Activated CD4-positive, alpha-beta T cell treated with anti-CD3 and anti-CD28 coated beads for 24 hours (primary cell): Measurements from ENCODE around the gene GSAP.

ENCODE experiments used
- DNase-seq, 2 donors: peaks; one replicate each; pipeline ENCODE4 v3.0.0-alpha.2; 2020; ENCODE audit warnings: low read depth in 2 of 2

GSAP gene

DNA sequence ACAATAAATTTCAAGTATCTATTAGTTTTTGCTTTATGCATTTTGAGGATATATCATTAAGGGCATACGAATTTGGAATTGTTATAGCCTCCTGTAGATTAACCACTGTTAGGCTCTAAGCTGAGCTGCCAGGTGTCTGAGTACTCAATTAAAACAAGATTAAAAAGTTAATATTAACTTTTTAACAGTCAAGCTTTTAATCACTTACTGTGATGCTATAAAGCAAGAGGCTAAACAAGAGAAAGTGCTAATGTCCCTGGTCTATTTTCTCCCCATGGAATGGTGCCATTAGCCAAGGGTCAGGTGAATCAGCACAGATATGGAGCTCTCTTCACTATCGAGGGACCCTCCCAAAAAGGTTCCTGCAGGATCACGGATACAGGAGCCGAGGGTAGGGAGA is 9.7 kb downstream of the GSAP start:
- no peak for DNase-seq

DNA sequence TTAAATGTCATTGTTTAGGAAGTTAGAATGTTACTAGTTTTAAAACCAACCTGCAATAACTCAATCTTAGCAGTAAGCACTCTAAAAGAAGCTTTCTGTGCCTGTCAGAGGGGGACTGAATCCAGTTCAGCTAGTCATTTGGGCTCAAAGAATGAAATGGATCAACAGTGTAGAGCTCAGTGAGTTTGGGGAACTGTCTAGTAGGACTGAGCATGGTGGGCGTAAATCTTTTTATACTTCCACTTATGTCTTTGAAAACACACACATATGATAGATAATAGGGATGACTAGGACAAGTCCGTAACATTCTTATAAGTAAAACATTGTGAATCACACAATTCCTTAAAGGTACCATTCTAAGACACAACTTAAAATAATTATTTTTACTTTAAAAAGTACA is 11.5 kb downstream of the GSAP start:
- DNase-seq: no peak

DNA sequence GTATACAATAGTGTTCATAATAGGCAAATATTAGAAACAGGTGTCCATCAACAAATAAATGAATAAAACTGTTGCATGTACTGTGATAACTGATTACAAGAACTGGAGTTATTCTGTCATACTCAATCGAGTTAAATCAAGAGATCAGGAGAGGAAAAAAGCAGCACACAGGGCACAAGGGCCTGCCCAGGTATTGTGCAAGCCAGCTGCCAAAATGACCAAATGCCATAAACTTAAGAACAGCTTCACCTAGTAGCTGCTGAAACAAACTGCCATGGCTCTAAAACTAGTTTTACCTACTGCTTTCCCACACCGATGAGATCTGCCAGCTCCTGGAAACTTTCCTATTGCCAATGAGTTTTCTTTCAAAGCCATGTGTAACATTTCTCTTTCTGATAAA is 12.2 kb downstream of the GSAP start:
- DNase-seq: no peak

DNA sequence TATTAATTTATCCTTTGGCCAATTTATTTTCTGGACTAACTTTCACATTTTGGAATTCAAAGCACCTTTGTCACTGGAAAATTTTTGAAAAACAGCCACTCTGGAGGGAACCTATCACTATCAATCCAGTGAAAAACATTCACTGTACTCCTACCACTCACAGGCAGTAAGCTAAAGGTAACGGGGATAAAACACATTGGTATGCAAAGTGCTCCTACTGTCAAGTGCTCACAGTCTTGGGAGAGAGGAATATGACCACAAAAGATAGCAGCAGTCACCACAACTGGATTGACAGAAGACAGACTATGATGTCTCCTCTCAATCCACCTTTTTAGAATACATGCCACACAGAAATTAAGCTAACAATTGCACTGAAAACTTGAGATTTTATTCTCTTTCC is 13.3 kb downstream of the GSAP start:
- DNase-seq: no peak

DNA sequence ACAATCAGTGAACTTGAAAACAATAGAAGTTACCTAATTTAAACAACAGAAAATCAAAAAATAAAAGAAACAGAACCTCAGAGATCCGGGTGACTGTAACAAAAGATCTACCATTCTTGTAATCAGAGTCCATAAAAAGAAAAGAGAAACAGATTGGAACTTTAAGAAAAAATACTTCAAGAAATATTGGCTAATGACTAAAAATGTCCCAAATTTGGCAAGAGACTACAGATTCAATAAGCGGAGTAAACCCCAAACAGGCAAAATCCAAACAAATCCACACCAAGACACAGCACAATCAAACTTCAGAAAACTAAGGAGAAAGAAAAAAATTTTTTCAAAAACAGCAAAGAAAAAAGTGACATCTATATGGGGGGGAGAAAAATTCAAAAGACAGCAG is 15.1 kb downstream of the GSAP start:
- DNase-seq: no peak

DNA sequence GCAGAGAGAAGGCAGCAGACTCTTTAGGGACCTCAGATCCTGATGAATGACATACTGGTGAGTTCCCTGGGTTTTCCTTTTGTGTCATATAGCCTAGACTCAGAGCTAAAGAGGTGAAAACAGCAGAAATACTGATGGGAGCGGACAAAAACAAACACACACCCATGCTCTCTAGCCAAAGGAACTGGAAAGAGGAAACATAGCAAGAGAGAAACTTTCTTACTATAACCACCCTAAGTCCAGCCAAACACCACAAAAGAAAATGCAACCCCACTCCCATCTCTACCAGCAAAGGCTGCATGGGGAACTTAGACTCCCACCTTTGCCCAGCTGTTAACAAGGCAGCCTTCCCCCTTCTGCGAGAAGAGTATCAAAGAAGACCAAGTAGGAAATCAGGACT is 16.3 kb downstream of the GSAP start:
- DNase-seq: no peak

DNA sequence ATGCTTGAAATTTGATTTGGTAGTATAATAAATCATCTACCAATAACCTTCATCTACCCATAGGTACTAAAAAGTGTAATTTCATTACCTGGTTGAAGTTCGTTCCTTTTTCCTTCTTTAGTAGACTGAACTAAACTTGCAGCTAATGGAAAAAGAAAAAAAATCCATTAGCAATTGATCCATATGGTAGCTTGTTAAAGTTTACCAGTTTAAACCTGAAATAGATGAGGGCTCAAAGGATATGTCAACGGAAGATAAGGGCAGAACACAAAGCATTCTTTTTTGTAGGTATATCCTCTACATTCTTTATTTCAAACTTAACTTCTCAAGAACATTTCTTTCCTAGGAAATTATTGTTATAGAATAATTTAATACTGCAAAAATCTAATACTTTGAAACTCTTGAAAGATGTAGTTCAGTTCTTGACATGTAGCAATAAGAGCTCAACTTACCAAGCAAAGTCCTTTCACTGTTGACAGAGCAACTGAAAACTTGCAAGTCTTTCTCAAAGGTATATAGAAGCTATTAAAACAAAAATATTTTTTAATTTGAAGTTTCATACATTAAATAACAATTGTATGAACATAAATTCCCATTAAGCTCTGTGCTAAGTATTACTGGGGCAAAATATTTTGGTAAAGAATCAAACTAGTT is 19.1 kb downstream of the GSAP start:
- no peak for DNase-seq

DNA sequence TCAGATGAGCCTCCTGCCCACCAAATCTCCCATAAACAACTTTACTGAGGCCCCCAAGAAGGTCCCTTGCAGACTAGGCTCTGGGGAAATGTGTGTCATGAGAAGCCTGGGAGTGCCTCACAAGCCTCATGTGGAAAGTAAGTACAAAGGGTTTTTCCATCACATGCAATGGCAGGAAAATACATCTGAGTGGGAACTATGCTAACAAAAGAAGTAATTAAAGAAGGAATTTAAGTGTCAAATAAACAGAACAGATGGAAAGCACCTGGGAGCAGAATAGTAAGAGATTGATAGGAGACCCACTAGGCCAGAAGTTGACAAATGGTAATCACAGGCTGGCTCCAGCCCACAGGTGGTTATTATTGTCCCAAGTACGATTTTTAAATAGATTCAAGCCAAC is 20.5 kb downstream of the GSAP start:
- no peak for DNase-seq

DNA sequence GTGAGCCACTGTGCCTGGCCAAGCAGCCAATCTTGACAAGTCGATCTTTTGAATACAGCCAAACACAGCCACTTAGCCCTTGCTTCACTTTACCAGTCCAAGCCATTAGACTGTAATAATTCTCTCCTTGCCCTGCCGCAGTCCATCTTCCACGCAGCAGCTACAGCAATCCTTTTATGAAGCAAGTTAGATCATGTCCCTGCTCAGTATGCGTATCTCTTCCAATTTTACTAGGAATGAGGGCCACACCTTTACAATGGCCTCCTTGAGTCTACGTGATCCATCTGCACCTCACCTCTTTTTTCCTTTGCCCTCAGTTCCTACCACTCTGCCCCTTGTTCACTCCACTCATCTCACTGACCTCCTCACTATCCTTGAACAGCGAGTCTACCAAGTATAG is 22.2 kb downstream of the GSAP start:
- DNase-seq: no peak

DNA sequence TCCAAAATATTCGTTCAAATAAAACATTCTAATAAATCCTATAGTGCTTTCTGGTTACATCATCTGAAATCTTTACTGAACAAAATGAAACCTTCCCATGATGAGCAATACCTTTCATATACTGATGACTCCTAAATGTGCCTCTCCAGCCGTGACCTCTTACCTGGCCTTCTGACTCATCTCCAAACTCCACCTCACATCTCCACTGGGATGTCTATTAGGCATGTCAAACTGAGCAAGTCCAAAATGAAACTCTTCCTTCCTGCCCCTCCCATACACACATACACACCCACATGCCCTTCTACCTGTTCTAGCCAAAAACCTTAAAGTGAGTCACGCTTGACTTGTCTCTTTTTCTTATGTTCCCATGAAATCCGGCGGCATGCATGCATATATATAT is 22.9 kb downstream of the GSAP start:
- peak; percentile 28 to 40 for DNase-seq

DNA sequence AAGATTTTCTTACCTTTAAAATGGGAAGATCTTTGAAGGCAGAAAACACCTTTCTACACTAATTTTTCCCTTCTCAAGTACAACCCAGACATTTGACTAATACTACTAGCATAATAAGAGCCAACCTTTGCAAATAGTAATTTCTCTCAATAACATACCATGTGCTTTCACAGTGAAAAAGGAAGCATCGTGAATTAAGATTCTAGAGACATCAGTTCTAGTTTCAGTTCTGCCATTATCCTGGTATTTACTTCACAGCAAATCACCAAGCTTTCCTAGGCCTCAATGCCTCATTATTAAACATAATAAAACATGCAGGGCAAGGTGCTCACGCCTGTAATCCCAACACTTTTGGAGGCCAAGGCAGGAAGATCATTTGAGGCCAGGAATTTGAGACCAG is 24.9 kb downstream of the GSAP start:
- DNase-seq: no peak

DNA sequence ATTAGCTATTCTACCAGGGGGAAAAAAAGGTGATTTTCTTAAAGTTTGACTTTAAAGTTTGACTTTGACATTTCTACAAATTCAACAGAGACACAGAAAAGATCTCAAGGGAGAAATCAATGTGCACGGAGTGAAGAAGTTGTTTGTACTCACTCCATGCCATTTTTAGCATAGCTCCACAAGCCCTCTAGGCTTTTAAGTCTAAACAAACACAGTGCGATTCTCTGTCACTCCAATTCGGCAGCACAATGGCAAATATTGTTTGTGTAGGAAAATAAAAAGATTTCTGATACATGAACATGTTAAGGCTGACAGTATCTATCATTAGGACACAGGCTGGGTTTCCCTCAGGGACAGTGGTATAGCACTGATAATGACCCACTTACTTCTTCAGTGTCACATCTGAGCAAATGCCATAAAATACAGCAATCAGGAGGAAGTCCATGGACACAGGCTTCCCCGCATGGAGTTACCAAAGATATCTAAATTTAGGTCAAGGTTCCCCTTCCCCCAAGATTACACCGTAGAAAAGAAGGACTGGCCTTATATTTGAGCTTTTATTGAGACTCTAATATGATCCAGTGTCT is 28.0 kb downstream of the GSAP start:
- DNase-seq: no peak

DNA sequence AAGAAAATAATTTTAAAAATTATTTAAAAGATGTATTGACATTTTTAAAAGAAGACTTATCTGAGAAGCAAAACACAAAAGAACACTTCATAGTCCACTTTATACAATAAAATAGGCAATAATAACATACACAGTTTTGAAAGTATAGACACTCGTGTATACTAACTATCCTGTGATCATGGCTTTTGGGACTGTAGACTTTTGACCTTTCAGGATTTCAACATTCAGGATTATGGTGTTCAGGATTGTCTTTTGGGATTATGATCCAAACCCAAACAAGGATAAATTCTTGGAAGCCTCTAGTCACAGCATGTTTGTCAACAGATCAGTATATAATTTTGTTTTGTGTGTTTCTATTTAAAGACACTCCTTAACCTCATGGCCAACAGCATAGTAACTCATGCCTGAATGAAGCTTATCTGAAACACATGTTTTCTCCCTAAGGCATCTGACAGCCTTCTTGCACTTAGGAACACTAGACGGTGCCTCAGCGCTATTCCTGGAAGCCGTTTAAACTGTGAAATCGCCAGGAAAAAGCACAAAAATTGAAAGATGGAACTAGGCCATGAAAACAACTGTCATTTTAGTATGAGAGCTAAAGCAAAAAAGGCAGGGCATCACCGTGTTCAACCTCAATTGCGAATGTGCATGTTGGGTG is 29.9 kb downstream of the GSAP start:
- no peak for DNase-seq

DNA sequence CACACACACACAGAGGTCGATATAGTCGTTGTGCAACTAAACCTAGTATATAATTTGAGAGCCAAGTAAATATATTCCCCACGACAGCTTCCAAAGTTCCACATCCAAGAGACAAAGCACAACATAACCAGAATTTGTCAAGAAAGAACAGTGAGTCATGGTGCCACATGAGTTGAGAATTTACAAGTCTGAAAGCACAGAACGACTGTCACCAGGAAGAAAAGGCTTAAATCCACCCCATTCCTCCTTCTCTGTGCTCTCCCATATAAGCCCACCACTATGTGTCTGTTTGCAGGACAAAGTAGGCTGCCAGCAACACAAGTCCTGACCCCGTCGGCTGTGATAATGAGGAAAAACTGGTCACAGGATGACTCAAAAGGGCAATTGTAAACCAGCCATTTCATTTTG is 32.8 kb downstream of the GSAP start:
- no peak for DNase-seq

DNA sequence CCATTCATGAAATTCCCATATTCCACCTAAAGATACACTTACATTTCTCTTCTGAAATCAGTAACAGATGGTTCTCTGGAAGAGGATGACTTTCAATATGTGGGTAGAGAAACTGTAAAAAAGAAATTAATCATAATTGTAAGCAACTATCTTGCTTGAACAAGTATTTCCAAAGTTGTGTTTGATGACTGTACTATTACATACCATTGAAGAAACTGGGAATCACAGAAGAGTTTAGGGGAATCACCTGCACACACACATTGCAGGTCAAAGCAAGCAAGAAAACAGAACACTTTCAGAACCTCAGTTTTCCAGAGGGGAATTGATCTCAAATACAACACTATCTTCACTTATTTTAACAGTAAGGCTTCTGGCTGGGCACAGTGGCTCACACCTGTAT is 33.6 kb downstream of the GSAP start:
- DNase-seq: no peak

DNA sequence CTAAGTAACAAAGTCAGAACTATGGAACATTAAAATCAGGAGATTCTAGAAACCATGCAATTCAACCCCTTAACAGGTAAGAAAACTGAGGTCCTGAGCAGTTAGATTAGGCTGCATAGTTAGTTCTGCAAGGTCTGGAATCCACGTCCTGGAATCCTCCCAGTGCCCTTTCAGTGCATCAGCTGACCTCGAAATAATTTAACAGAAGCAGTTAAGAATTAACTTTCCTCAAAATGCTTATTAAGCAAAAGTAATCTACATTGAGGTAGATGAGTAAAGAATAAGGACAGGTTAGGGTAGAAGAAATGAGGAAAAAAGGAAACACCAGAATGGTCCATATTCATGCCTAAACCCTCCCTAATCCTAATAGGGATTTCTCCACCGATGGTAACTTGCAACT is 37.6 kb downstream of the GSAP start:
- no peak for DNase-seq

DNA sequence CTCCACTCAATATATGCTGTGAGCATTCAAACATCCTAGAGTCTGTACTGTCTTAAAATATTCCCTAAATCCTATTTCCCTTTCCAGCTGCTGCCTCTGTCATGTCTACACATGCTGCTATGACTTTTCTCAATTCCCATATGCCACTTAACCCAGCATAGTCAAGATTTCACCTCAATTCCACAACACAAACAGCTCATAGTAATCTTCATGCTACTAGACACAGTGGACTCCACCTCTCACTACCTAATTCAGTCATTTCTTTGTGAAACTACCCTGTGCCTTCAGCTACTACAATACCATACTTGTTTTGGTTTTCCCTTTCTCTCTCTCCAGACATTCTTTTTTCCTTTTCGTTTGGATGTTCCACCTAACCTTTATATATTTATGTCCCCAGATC is 45.5 kb downstream of the GSAP start:
- no peak for DNase-seq

DNA sequence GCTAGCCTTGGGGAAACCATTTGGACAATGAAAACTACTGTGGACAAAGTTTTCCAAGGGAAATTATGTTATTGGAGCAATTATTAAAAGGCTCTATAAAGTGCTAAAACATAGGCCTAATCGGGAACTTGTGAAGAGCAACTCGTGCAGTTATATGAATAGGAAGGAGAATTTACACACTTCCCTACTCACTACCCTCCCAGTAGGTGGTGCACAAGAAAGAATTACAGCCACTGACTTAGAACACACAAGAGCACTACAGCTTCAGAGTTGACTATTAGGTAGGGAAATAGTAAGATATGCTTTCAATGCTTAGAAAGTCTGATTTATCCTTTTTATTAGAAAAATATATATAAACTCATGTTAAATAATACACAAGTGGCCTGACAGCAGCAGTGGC is 47.2 kb downstream of the GSAP start:
- no peak for DNase-seq

DNA sequence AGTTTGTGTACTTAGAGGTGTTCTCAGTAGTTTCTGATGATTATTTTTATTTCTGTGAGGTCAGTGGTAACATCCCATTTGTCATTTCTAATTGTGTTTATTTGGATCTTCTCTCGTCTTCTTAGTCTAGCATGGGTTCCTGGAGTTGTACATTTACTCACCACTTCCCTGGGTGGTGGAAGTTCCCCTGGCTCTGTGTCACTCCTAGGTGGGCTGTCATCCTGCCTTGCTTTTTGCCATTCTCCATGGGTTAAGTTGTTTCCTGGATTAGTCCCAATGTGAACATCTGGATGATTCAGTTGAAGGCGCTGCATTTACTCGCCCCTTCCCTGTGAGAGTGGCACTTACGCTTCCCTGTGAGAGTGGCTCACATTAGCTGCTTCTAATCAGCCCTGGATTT is 48.2 kb downstream of the GSAP start:
- DNase-seq: no peak

DNA sequence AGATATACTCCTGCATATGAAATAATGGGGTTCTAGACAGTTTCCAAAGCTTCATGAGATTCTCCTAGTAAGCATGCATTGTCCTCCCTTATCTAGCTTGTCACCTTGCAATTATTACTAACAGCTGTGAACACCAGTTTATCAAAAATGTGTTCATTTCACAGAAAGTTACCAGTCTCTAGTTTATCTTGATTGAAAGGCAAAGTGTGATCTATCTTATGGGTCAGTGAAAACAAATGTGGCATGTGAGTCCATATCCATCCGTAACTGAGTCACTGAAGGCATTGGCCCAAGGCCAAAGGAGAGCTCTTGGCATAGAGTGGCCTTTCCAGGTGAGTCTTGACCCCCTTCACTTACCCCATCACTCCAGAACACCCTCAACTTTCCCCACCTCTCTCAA is 53.2 kb downstream of the GSAP start:
- no peak for DNase-seq

DNA sequence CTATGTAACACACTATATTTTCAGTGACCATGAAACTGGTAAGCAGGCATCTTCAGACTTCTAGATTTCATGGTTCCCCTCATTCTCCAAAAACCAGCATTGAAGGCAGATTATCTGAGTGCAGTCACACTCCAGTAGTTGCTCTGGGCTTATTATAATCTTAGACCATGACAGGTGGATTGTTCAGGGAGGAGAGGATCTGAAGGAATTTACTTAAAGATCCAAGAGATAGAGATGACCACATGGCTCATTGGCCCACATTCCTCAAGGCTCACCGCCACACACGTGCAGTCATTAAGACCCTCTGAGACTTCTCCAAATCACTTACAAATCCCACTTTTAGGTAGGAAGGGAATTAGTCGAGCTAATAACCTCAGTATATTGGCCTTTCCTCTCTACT is 55.2 kb downstream of the GSAP start:
- no peak for DNase-seq

DNA sequence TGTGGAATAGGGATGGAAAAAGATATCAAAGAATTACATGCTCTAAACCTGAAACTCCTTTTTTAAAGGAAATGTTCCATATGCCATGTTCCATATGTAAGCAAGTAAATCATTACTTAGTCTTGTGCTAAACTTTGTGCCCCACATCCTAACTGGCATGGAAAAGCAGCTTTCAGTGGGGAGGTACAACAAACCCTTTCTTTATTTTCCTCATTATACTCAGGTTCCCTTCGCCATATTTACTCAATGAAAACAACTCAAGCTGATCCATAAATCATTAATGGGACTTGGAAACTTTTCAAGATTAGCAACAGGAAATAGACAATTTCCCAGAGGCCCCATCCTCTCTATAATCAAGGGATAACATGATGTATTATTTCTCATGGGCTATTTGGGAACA is 56.0 kb downstream of the GSAP start:
- DNase-seq: no peak

DNA sequence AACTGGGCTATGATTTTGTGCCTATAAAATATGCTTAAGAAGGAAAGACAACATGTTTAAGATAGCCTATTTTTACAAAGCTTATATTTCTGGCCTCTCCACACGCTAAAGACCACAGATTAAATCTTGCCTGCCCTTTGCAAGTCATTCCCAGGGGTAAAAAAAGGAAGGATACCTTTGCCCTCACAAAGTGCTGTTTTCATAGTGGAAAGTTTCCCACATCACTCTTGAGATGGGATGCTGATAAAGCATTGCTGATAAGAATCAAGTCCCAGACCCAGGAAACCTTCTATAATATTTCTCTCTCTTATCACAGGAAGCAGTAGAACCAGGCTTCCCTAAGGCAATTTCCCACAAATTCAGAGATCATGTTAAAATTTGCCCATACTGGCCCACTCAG is 56.5 kb downstream of the GSAP start:
- no peak for DNase-seq

DNA sequence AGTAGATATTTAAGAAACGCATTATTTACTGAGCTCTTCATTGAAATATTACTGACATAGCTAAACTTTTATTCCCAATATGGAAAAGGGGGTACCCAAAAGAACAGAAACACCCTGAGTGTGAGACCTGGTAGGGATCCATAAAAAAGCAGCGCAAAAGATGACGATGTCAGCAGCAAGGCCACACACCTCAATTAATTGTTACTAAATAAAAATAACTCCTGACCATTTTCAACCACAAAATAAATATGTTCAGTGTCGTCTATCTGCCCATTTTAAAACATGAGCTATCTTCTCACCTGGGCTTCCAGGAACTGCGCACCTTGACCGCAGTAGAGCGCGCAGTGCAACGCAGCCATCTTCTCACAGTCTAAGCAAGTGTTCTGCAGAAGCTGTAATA is 61.2 kb downstream of the GSAP start:
- no peak for DNase-seq
